Stimulated activated CD8-positive, alpha-beta memory T cell treated with anti-CD3 and anti-CD28 coated beads, Interleukin-7, amount 100 ng/mL, for 1 hour (primary cell): ENCODE data around the gene ZNF562.
"Not testable (repeated sequence)": the region's sequence is repeated elsewhere in the genome, so short reads cannot be mapped to it uniquely, and the experiment has no call there.

ENCODE experiments used
- DNase-seq, 2 donors: peaks; one replicate each; pipeline ENCODE4 v3.0.0-alpha.2; 2020; ENCODE audit warnings: low read depth in 2 of 2

Gene ZNF562

GRCh38 chr19:9674663-9675357 lies at the start of gene ZNF562:
Gene ZNF562, minus strand, starts transcription at chr19:9675100. Its CDS starts 14,356 bp downstream, at chr19:9660744.
- peak; percentile 56 to 64 for DNase-seq

DNA sequence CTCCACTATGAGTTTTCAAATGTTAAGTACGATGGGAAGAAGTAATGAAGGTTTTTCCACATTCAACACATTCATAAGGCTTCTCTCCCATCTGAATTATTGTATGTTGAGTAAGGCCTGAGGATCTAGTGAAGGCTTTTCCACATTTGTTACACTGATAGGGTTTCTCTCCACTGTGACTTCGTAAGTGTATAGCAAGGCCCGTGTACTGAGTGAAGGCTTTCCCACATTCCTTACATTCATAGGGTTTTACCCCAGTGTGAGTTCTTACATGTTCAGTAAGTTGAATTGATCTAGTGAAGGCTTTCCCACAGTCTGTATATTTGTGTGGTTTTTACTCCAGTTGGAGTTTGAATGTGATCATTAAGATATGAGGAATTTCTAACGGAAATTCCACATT lies 49.3 kb upstream of the ZNF562 start:
- DNase-seq, result no peak

DNA sequence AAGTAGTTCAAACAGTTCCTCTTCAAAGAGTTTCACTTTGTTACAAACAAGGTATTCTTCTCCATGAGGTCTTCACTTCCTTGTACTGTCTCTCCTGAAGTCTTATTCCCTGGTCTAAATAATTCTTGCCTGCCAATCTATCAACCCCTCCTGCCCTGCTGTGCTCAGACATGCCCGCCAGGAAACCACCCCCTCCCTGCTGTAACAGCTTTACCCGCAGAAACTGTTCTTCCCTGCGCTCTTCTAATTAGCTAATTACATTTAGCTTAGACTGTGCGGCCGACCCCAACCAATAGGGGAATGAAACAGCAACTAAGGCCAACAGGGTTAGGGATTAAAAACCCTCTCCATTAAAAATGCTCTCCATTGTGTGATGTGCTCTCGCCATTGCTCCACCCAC lies 47.0 kb upstream of the ZNF562 start:
- no peak for DNase-seq

DNA sequence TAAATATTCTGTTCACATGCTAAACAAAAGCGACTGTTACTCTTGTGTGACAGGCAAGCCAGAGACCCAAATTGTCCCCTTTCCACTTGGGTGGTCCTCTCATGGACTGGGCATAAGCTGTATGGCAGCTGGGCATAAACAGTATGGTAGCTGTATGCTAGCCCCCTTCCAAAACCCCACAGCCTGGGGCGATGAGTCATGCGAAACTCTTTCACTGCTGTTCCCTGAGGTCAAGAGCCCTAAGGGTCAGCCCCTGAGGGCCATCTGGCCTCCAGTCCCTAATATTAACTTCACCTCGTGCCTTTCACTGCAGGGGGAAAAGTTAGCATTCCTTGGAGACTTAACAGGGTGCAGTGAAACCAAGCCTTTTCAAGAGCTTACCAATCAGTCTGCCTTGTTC lies 45.6 kb upstream of the ZNF562 start:
- no peak for DNase-seq

DNA sequence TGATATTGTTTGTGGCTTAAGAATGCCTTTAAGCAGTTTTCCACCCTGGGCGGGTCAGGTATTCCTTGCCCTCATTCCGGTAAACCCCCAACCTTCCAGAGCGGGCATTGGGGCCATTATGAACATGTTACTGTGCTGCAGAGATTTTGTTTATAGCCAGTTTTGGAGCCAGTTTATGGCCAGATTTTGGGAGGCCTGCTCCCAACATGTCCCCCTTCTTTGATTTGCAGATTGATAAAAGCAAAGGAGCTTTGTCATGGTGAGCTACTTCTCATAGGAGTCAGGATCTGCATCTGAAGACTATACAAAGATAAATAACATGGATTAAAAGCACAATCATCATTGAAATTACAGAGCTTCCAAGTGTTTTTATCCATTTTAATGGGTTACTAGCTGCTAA lies 36.9 kb upstream of the ZNF562 start:
- DNase-seq, result no peak

- DNase-seq, result no peak
These were observed 34.4 kb upstream of the ZNF562 start for GRCh38 chr19:9709305-9709704.

GRCh38 chr19:9705836-9706235 lies 30.9 kb upstream of the ZNF562 start:
- no peak for DNase-seq

DNA sequence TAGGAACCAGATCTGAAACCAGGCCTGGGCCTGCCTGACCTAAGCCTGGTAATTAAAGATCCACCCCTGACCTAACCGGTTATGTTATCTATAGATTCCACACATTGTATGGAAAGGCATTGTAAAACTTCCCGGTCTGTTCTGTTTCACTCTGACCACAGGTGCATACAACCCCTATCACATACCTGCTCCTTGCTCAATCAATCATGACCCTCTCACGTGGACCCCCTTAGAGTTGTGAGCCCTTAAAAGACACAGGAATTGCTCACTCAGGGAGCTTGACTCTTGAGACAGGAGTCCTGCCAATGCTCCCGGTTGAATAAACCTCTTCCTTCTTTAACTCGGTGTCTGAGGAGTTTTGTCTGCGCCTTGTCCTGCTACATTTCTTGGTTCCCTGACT lies 27.3 kb upstream of the ZNF562 start:
- no peak for DNase-seq

GRCh38 chr19:9700229-9700981 lies 25.5 kb upstream of the ZNF562 start:
- no peak for DNase-seq

DNA sequence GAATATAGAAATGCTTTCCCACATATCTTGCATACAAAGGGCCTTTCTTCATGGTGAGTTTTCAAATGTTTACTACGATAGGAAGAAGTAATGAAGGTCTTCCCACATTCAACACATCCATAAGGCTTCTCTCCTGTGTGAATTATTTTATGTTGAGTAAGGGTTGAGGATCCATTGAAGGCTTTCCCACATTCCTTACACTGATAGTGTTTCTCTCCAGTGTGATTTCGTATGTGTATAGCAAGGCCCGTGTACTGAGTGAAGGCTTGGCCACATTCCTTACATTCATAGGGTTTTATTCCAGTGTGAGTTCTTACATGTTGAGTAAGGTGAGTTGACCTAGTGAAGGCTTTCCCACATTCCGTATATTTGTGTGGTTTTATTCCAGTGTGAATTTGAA lies 15.4 kb upstream of the ZNF562 start:
- not testable (repeated sequence) for DNase-seq

GRCh38 chr19:9679996-9680395 lies 5.1 kb upstream of the ZNF562 start:
- not testable (repeated sequence) for DNase-seq

GRCh38 chr19:9675358-9675901 lies 530 bp upstream of the ZNF562 start:
- not testable (repeated sequence) for DNase-seq

- no peak for DNase-seq
These were observed 813 bp downstream of the ZNF562 start for GRCh38 chr19:9673912-9674662.

GRCh38 chr19:9672893-9673292 lies 2.0 kb downstream of the ZNF562 start:
- no peak for DNase-seq

DNA sequence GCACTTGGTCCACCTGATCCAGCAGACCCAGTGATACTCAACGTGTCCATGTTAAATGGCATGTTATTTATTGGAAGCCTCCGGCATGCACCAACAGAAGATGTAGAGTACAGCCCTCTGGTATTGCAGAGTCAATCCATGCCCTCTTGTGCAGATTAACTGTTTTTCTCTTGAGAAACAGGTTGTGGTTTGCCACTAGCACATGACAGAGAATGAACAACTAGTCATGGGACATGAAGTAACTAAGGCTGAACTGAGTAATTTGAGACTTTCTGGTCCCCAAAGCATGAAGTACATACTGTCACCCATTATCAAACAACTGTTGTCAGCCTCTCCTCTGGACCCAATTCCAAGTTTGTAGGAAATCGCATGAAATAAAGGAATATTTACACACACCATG lies 3.2 kb downstream of the ZNF562 start:
- no peak for DNase-seq

DNA sequence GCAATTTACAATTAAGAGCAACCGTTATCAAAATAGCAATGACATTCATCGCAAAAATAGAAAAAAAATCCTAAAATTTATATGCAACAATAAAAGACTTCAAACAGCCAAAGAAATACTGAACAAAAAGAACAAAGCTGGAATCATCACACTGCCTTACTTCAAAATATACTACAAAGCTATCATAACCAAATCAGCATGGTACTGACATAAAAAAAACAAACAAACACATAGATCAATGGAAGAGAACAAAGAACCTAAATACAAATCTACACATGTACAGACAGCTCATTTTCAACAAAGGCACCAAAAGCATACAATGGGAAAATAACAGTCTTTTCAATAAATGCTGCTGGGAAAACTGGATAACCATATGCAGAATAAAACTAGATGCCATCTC lies 6.4 kb downstream of the ZNF562 start:
- no peak for DNase-seq

- DNase-seq, result no peak
These were observed 7.0 kb downstream of the ZNF562 start for GRCh38 chr19:9667898-9668297.

DNA sequence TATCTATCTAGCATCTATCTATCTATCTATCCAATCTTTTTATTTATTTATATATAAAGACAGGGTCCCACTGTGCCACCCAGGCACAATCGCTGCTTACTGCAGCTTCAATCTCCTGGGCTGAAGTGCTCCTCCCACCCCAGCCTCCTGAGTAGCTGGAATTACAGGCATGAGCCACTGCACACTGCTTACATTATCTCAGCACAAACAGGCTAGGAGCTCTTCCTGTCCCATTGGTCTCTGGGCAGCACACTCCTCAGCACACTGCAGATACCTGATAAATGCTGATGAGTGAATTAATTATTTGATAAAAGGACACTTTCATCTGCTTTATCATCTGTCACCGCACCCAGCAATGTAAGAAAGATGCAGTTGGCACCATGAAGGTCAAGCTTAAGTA lies 16.1 kb downstream of the ZNF562 start:
- no peak for DNase-seq

- not testable (repeated sequence) for DNase-seq
These were observed 21.8 kb downstream of the ZNF562 start for GRCh38 chr19:9653066-9653555.

DNA sequence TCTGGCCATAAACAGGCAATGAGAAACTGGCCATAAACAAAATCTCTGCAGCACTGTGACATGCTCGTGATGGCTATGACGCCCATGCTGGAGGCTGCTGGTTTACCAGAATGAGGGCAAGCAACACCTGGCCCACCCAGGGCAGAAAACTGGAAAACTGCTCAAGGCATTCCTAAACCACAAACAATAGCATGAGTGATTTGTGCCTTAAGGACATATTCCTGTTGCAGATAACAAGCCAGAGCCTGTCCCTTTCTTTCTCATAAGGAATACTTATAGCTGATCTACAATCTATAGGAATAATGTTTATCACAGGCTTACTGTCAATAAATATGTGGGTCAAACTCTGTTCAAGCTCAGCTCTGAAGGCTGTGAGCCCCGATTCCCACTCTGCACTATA lies 23.4 kb downstream of the ZNF562 start:
- DNase-seq, result not testable (repeated sequence)

DNA sequence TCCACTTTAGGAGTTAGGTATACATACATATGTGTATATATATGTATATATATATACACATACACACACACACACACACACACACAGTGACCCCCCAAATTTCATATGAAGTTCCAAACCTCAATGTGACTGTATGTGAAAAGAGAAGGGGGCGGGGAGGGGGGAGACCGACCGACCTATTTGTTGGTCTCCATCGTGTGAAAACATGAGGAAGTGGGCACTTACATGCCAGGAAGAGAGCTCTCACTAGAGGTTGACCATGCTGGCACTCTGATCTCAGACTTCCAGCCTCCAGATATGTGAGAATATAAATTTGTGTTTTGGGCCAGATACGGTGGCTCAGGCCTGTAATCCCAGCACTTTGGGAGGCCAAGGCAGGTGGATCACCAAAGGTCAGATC lies 24.6 kb downstream of the ZNF562 start:
- DNase-seq, result no peak

- DNase-seq, result no peak
These were observed 29.4 kb downstream of the ZNF562 start for GRCh38 chr19:9645472-9645871.
